ENCODE measurements around the gene MBOAT7.
"Not testable (repeated sequence)": the region's sequence is repeated elsewhere in the genome, so short reads cannot be mapped to it uniquely, and the experiment has no call there.

- not testable (repeated sequence) for TF ChIP-seq POLR2A (IDR thresholded peaks at IDR 0.05; ENCODE audit: low read length); NPAS2 (CRISPR knock-in tag; IDR thresholded peaks at IDR 0.05; ENCODE audit: borderline replicate concordance); EP300 (IDR thresholded peaks at IDR 0.05); CTCF (IDR thresholded peaks at IDR 0.05); MAX (IDR thresholded peaks at IDR 0.05)
These were observed 33.3 kb upstream of the MBOAT7 start, which contains the start of gene LILRB3 for GRCh38 chr19:54222474-54223276.

Measured in A549 (cell line).